ENCODE results near the gene DUSP28. TPM values are rescaled to one million over a fixed set of nuclear protein-coding genes. Genes with fewer than 3 reads are reported as not detected.

The DUSP28 gene
- total RNA-seq, 1 experiment from 2014 or later: 2.2 TPM

DNA sequence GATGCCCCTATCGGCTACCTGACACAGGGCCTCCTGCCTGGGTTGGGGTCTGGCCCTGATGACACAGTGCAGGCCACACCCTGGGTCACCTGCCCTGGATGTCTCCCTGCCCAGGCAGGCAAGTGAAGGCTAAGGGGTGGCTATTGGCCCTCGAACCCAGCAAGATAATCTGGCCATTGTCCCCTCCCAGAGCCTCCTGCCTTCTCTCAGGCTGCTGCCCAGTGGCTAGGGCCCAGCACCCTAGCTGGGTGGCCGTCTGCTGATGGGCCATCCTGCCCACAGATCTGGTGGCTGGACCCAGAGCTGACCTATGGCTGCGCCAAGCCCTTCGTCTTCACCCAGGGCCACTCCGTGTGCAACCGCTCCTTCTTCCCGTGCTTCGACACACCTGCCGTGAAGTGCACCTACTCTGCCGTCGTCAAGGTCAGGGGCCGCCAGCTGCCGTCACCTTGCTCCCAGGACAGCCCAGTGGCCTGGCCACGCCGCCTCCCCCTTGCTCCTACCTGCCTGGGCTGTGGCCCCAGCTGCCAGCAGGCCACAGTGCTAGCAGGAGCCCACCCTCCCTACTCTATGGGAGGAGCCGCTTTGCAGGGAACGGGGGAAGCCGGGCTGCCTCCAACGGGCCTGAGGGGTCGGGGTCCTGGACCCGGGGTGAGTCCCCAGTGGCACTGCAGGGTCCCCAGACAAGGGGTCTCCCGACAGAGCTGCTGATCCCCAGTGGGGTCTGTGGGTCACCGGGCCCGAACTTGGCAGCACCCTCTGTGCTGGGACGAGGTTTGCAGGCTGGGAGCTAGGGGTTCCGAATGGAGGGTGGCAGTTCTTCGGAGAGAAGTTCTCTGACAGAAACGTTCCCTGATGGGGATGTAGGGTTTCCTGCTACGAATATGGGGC is 12.2 kb downstream of the DUSP28 start:
- intact Hi-C loops (cut with micrococcal nuclease; ENCODE audit: unreplicated experiment): no loop called here
- H3K4me3 Mint-ChIP-seq (ENCODE audit: unreplicated experiment): no peak overlapping the region
- Histone ChIP-seq H3K4me3 (ENCODE audit: low read depth, low read length) (no peak overlapping the region), H3K4me1 (peaks cover 5% of the 10 kb centered on the region; the same call in 1 of the 2 replicates), H3K9me3 (no peaks in the 10 kb centered on the region), H3K36me3 (ENCODE audit: control insufficient read depth, insufficient read depth, low read length) (no peaks in the 10 kb centered on the region), H3K27me3 (replicated peaks; ENCODE audit: control insufficient read depth, insufficient read depth, low read length) (no peaks in the 10 kb centered on the region)
- no peak for DNase-seq
- no peaks in the 10 kb centered on the region for H3K4me1 Mint-ChIP-seq (ENCODE audit: low read depth, unreplicated experiment)
- H3K27me3 Mint-ChIP-seq (ENCODE audit: insufficient read depth, unreplicated experiment): no peaks in the 10 kb centered on the region
- no peak overlapping the region for H3K27ac Mint-ChIP-seq (ENCODE audit: unreplicated experiment)
- TF ChIP-seq, protein P1, sequence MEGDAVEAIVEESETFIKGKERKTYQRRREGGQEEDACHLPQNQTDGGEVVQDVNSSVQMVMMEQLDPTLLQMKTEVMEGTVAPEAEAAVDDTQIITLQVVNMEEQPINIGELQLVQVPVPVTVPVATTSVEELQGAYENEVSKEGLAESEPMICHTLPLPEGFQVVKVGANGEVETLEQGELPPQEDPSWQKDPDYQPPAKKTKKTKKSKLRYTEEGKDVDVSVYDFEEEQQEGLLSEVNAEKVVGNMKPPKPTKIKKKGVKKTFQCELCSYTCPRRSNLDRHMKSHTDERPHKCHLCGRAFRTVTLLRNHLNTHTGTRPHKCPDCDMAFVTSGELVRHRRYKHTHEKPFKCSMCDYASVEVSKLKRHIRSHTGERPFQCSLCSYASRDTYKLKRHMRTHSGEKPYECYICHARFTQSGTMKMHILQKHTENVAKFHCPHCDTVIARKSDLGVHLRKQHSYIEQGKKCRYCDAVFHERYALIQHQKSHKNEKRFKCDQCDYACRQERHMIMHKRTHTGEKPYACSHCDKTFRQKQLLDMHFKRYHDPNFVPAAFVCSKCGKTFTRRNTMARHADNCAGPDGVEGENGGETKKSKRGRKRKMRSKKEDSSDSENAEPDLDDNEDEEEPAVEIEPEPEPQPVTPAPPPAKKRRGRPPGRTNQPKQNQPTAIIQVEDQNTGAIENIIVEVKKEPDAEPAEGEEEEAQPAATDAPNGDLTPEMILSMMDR (IDR thresholded peaks at IDR 0.05; ENCODE audit: insufficient read depth in 1 of 2, low read depth in 1 of 2, low read length in 1 of 2, severe bottlenecking in 1 of 2, unreplicated experiment in 1 of 2): no peak
- ChIA-PET POLR2A (no interaction called here), CTCF (no interaction called here)
- peaks cover 6% of the 10 kb centered on the region for H3K36me3 Mint-ChIP-seq (ENCODE audit: insufficient read depth, unreplicated experiment)
- H3K9me3 Mint-ChIP-seq (ENCODE audit: unreplicated experiment): no peaks in the 10 kb centered on the region
- no TSS peak for BruUV-seq (replicated peaks)

DNA sequence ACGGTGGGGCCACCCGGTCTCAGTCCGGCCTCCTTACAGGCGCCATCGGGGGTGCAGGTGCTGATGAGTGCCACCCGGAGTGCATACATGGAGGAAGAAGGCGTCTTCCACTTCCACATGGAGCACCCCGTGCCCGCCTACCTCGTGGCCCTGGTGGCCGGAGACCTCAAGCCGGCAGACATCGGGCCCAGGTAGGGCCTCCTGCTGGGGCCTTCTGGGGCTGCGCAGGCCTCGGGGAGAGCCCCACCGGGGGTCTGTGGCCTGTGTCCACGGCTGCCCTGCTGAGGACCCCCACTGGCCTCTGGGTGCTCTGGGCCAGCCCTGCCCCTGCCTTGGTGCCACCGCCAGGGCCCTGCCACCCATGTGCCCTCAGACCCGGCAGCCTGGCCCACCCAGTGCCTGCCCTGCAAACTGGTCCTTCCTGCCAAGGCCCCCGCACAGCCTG is 12.9 kb downstream of the DUSP28 start:
- Histone ChIP-seq H3K9me3 (no peaks in the 10 kb centered on the region), H3K4me3 (ENCODE audit: low read depth, low read length) (no peak overlapping the region), H3K27me3 (replicated peaks; ENCODE audit: control insufficient read depth, insufficient read depth, low read length) (no peaks in the 10 kb centered on the region), H3K36me3 (ENCODE audit: control insufficient read depth, insufficient read depth, low read length) (no peaks in the 10 kb centered on the region), H3K4me1 (peaks cover 5% of the 10 kb centered on the region; the same call in 1 of the 2 replicates)
- Mint-ChIP-seq H3K36me3 (ENCODE audit: insufficient read depth, unreplicated experiment) (peaks cover 6% of the 10 kb centered on the region), H3K4me1 (ENCODE audit: low read depth, unreplicated experiment) (no peaks in the 10 kb centered on the region), H3K4me3 (ENCODE audit: unreplicated experiment) (no peak overlapping the region), H3K27ac (ENCODE audit: unreplicated experiment) (no peak overlapping the region), H3K9me3 (ENCODE audit: unreplicated experiment) (no peaks in the 10 kb centered on the region), H3K27me3 (ENCODE audit: insufficient read depth, unreplicated experiment) (no peaks in the 10 kb centered on the region)
- CTCF ChIA-PET: no interaction called here
- intact Hi-C loops (cut with micrococcal nuclease; ENCODE audit: unreplicated experiment): no loop called here
- POLR2A ChIA-PET: no interaction called here
- DNase-seq: no peak
- no TSS peak for BruUV-seq (replicated peaks)
- TF ChIP-seq, protein P1 (IDR thresholded peaks at IDR 0.05; ENCODE audit: insufficient read depth in 1 of 2, low read depth in 1 of 2, low read length in 1 of 2, severe bottlenecking in 1 of 2, unreplicated experiment in 1 of 2): no peak

DNA sequence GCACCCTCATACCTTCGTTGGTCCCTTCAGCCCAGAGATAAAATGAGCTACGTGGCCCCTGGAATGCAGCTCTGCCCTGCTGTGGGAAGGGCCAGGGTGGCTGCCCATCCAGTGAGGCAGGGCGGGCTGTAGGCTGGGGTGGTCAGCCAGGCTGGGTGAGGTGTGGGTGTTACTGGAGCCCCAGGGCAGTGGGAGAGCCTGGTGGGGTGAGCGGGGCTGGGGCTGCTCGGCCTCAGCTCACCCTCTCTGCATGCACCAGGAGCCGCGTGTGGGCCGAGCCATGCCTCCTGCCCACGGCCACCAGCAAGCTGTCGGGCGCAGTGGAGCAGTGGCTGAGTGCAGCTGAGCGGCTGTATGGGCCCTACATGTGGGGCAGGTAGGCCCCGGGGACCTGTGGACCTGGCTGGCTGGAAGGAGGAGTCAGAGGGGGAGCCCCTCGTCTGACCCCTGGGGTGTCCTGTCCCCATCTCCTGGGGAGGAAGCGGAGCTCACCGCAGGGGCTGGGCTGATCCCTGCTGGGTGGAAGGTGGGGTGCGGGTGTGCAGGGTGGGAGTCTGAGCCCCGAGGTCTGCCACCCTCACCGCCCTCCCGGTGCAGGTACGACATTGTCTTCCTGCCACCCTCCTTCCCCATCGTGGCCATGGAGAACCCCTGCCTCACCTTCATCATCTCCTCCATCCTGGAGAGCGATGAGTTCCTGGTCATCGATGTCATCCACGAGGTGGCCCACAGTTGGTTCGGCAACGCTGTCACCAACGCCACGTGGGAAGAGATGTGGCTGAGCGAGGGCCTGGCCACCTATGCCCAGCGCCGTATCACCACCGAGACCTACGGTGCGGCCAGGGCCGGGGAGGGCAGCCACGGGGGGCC is 13.6 kb downstream of the DUSP28 start:
- Mint-ChIP-seq H3K4me3 (ENCODE audit: unreplicated experiment) (no peak overlapping the region), H3K4me1 (ENCODE audit: low read depth, unreplicated experiment) (no peaks in the 10 kb centered on the region), H3K36me3 (ENCODE audit: insufficient read depth, unreplicated experiment) (peaks cover 6% of the 10 kb centered on the region), H3K27me3 (ENCODE audit: insufficient read depth, unreplicated experiment) (no peaks in the 10 kb centered on the region), H3K9me3 (ENCODE audit: unreplicated experiment) (no peaks in the 10 kb centered on the region), H3K27ac (ENCODE audit: unreplicated experiment) (no peak overlapping the region)
- intact Hi-C loops (cut with micrococcal nuclease; ENCODE audit: unreplicated experiment): no loop called here
- TF ChIP-seq, protein P1 (IDR thresholded peaks at IDR 0.05; ENCODE audit: insufficient read depth in 1 of 2, low read depth in 1 of 2, low read length in 1 of 2, severe bottlenecking in 1 of 2, unreplicated experiment in 1 of 2): no peak
- H3K9me3 ChIP-seq: no peaks in the 10 kb centered on the region
- ChIA-PET POLR2A (no interaction called here), CTCF (no interaction called here)
- no peak for DNase-seq
- H3K4me3 ChIP-seq (ENCODE audit: low read depth, low read length): no peak overlapping the region
- H3K36me3 ChIP-seq (ENCODE audit: control insufficient read depth, insufficient read depth, low read length): no peaks in the 10 kb centered on the region
- BruUV-seq (replicated peaks): no TSS peak
- H3K27me3 ChIP-seq (replicated peaks; ENCODE audit: control insufficient read depth, insufficient read depth, low read length): no peaks in the 10 kb centered on the region
- H3K4me1 ChIP-seq: peaks cover 5% of the 10 kb centered on the region; the same call in 1 of the 2 replicates
